Ishikawa (cell line): ENCODE data around the gene CAPNS1.

ENCODE experiments used
- CEBPB ChIP-seq: IDR thresholded peaks from 2 replicates; pipeline ENCODE4 v1.6.1; 2012
- CREB1 ChIP-seq: IDR thresholded peaks from 2 replicates; pipeline ENCODE4 v1.6.1; 2012; ENCODE audit warnings: low read depth
- EP300 ChIP-seq: IDR thresholded peaks from 2 replicates; pipeline ENCODE4 v1.6.1; 2012; ENCODE audit warnings: borderline replicate concordance
- NFIC ChIP-seq: IDR thresholded peaks from 2 replicates; pipeline ENCODE4 v1.6.1; 2012
- RAD21 ChIP-seq: IDR thresholded peaks from 2 replicates; pipeline ENCODE4 v1.6.1; 2012; ENCODE audit warnings: low read depth
- REST ChIP-seq: IDR thresholded peaks from 2 replicates; pipeline ENCODE4 v1.6.1; 2012; ENCODE audit warnings: low read depth, mild to moderate bottlenecking
- TAF1 ChIP-seq: IDR thresholded peaks from 2 replicates; pipeline ENCODE4 v1.6.1; 2012; ENCODE audit warnings: low read depth, mild to moderate bottlenecking
- TF ChIP-seq, protein P1 (sequence below): IDR thresholded peaks from 2 replicates; pipeline ENCODE4 v1.6.1; 2012

GRCh38 chr19:36111200-36111539, 28.7 kb upstream of the CAPNS1 start:
- TF ChIP-seq CEBPB (no peak), CREB1 (no peak), TAF1 (no peak), RAD21 (no peak), REST (no peak), NFIC (no peak), EP300 (no peak)
- TF ChIP-seq, protein P1, sequence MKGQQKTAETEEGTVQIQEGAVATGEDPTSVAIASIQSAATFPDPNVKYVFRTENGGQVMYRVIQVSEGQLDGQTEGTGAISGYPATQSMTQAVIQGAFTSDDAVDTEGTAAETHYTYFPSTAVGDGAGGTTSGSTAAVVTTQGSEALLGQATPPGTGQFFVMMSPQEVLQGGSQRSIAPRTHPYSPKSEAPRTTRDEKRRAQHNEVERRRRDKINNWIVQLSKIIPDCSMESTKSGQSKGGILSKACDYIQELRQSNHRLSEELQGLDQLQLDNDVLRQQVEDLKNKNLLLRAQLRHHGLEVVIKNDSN = no peak
